Common myeloid progenitor, CD34-positive (primary cell): ENCODE data around the gene GLCE.

ENCODE experiments used
- CTCF ChIA-PET: fragments of 350-600 bp; sonication (Branson Sonifier 250); formaldehyde crosslinking; loops from one replicate; lab custom pipeline; 2021; ENCODE audit warnings: antibody characterized with exemption; lab: Charles Lee
- POLR2A ChIA-PET: fragments of 350-600 bp; sonication (Branson Sonifier 250); formaldehyde crosslinking; loops from one replicate; lab custom pipeline; 2021; ENCODE audit warnings: antibody characterized with exemption; lab: Charles Lee
- DNase-seq, 3 donors: peaks; one replicate each; pipeline versions ENCODE4 v3.0.0 to v3.0.0-alpha.2; 2013
- H3K27ac ChIP-seq, 2 experiments: 1 replicate in 1 of 2; 2 replicates in 1 of 2; pipeline ENCODE4 v1.7.0; 2013; ENCODE audit warnings: inconsistent platforms in 2 of 2, low read length in 2 of 2, mild to moderate bottlenecking in 2 of 2, low read depth in 1 of 2, moderate library complexity in 1 of 2; ENCODE audit not compliant: severe bottlenecking in 2 of 2, insufficient read depth in 1 of 2, poor library complexity in 1 of 2
- H3K27me3 ChIP-seq, 5 experiments: replicated peaks in 2 of 5; 1 replicate in 3 of 5; 2 replicates in 2 of 5; pipeline versions ENCODE4 v1.6.1 to v1.7.0; 2013; ENCODE audit warnings: low read length in 4 of 5, mild to moderate bottlenecking in 2 of 5, moderate library complexity in 2 of 5, inconsistent platforms in 1 of 5; ENCODE audit not compliant: insufficient read depth in 5 of 5, control insufficient read depth in 4 of 5
- H3K36me3 ChIP-seq, 4 experiments: 1 replicate in 2 of 4; 2 replicates in 2 of 4; pipeline versions ENCODE4 v1.6.1 to v1.7.0; 2013; ENCODE audit warnings: low read length in 3 of 4, control low read depth in 1 of 4, mild to moderate bottlenecking in 1 of 4; ENCODE audit not compliant: control insufficient read depth in 4 of 4, insufficient read depth in 4 of 4
- H3K4me1 ChIP-seq, 4 experiments: 1 replicate in 3 of 4; 2 replicates in 1 of 4; pipeline versions ENCODE4 v1.6.1 to v1.7.1; 2013; ENCODE audit warnings: low read length in 3 of 4, mild to moderate bottlenecking in 3 of 4, control low read depth in 1 of 4, inconsistent platforms in 1 of 4, moderate library complexity in 1 of 4; ENCODE audit not compliant: control insufficient read depth in 4 of 4, insufficient read depth in 4 of 4; ENCODE audit errors: control extremely low read depth in 1 of 4
- H3K4me3 ChIP-seq, 7 experiments: 1 replicate in 4 of 7; 2 replicates in 3 of 7; pipeline versions ENCODE4 v1.5.1 to v1.7.0; 2013; ENCODE audit warnings: mild to moderate bottlenecking in 7 of 7, low read length in 6 of 7, moderate library complexity in 6 of 7, inconsistent platforms in 2 of 7, low read depth in 2 of 7, control low read depth in 1 of 7; ENCODE audit not compliant: insufficient read depth in 4 of 7, control insufficient read depth in 1 of 7; ENCODE audit errors: extremely low read depth in 1 of 7
- H3K9me3 ChIP-seq, 5 experiments: 1 replicate in 4 of 5; 2 replicates in 1 of 5; pipeline versions ENCODE4 v1.6.1 to v1.7.1; 2013; ENCODE audit warnings: low read length in 4 of 5, mild to moderate bottlenecking in 2 of 5, inconsistent platforms in 1 of 5, low read depth in 1 of 5, moderate library complexity in 1 of 5; ENCODE audit not compliant: control insufficient read depth in 4 of 5, insufficient read depth in 2 of 5; ENCODE audit errors: control extremely low read depth in 1 of 5
- WGBS: methylation state at CpG from one replicate; pipeline ENCODE4 v1.1.5; 2013; ENCODE audit not compliant: insufficient coverage; 5-methylcytosine and 5-hydroxymethylcytosine counted together

Gene GLCE

GRCh38 chr15:69320977-69321554, 160.6 kb downstream of the GLCE start:
- Histone ChIP-seq H3K27me3 (no peaks in the 10 kb centered on the region), H3K4me1 (peaks cover 2 to 29% (median 21%) of the 10 kb centered on the region in 4 experiments), H3K27ac (no peak overlapping the region), H3K4me3 (no peak overlapping the region), H3K36me3 (no peaks in the 10 kb centered on the region), H3K9me3 (no peaks in the 10 kb centered on the region)
- DNase-seq: peak in 1 of 3 donors; percentile 56
- 67% methylated on average over 4 of the region's 7 CpGs for WGBS
- CTCF ChIA-PET: no interaction called here
- POLR2A ChIA-PET: no interaction called here
